ENCODE measurements around the gene UBL4B.

Gene UBL4B

GRCh38 chr1:110158261-110158660 lies 46.0 kb downstream of the UBL4B start:
- DNase-seq = no peak

DNA sequence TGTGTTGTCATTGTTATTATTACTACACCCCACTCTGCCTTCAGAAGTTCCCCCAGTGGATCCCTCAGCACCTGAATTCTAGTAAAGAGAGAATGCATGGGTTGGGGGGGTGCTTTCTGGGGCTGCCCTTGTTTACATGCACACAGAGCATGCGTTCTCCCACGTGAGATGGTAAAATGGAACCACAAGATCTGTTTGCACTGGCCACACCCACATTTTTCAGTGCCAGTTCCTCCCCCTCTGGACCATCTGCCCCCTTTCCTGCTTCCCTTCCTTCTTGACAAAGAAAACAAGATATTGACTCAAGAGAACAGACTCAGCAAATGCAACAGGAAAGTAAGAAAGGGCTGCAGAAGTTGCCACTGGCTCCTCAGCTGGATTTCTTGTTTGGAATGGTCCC lies 46.9 kb downstream of the UBL4B start:
- no peak for DNase-seq

DNA sequence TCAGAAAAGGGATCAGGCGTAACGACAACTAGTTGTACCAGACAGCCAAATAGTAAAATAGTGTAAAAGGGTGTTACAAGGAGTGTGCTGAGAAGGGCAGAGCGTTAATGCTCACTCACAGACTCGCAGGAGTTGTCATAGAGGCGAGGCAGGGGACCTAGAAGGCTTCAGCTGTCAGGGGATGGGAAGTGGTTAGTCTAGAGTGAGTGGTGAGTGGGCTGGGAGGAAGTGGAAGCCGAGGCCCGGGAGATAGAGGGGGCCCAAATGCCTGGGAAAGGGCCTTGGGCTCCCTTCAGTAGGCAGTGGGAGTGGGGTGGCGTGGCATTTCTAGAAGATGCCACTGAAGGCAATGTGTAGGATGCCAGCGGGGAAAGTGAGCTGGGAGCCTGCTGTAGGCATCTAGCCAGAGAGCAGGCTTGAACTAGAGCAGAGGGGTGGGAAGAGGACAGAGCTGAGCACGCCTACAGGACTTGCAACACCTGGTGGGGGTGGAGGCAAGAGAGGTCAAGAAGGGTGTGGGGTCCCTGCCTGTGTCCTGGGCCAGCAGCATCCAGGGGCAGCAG lies 48.4 kb downstream of the UBL4B start:
- no peak for DNase-seq

GRCh38 chr1:110161165-110161564 lies 48.9 kb downstream of the UBL4B start:
- DNase-seq = no peak

DNA sequence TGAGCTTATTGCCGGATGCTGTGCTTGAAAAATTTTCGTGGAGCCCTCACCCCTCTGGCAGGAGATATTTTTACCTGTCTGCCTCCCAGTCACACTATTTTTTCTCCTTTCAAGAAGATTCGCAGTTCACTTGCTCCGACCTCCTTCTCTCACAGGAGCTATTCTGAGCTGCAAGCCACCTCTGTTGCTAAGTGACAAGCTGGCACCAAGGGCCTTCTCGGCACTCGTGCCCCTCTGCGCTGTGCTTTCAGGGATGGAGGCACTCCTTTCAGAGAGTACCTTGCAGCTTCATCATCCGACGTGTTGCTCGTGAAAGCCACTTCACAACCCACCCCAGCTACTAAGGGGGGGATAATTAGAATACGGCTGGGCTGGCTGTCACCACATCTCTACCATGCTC lies 49.6 kb downstream of the UBL4B start:
- no peak for DNase-seq

Data from SHP77 (cell line).